SJSA1 (cell line): Measurements from ENCODE around the gene GPS2. TPM values are rescaled to one million over a fixed set of nuclear protein-coding genes. Genes with fewer than 3 reads are reported as not detected.
"Not testable (repeated sequence)": the region's sequence is repeated elsewhere in the genome, so short reads cannot be mapped to it uniquely, and the experiment has no call there.

Experiments used
- DNase-seq, 2 experiments: peaks; one replicate each; pipeline ENCODE4 v3.0.0-alpha.2; 2015 to 2020; ENCODE audit warnings: low spot score in 2 of 2, low read depth in 1 of 2
- H3K27ac ChIP-seq: fragments of 250-450 bp; sonication (Bioruptor Pico); 2 replicates; pipeline ENCODE4 v1.5.1; 2020; ENCODE audit warnings: mild to moderate bottlenecking, moderate library complexity
- H3K27me3 ChIP-seq: fragments of 250-450 bp; sonication (Bioruptor Pico); replicated peaks from 2 replicates; pipeline ENCODE4 v1.5.1; 2020; ENCODE audit warnings: mild to moderate bottlenecking, moderate library complexity
- H3K36me3 ChIP-seq: fragments of 250-450 bp; sonication (Bioruptor Pico); 2 replicates; pipeline ENCODE4 v1.5.1; 2020; ENCODE audit warnings: mild to moderate bottlenecking
- H3K4me1 ChIP-seq: fragments of 250-450 bp; sonication (Bioruptor Pico); replicated peaks from 2 replicates; pipeline ENCODE4 v1.6.1; 2021; ENCODE audit warnings: mild to moderate bottlenecking
- H3K4me3 ChIP-seq: fragments of 250-450 bp; sonication (Bioruptor Pico); 2 replicates; pipeline ENCODE4 v1.5.1; 2020; ENCODE audit warnings: mild to moderate bottlenecking
- H3K9me3 ChIP-seq: fragments of 250-450 bp; sonication (Bioruptor Pico); replicated peaks from 2 replicates; pipeline ENCODE4 v1.5.1; 2020; ENCODE audit warnings: mild to moderate bottlenecking
- total RNA-seq: library from RNA; depleted of rRNA; stranded (reverse); fragments of >200 nt; shearing (Covaris generic); gene quantifications from 2 replicates; pipeline ENCODE4 v1.2.3, GENCODE V29; 2014

Gene GPS2
- total RNA-seq, 1 experiment from 2014 or later: 112 TPM

DNA sequence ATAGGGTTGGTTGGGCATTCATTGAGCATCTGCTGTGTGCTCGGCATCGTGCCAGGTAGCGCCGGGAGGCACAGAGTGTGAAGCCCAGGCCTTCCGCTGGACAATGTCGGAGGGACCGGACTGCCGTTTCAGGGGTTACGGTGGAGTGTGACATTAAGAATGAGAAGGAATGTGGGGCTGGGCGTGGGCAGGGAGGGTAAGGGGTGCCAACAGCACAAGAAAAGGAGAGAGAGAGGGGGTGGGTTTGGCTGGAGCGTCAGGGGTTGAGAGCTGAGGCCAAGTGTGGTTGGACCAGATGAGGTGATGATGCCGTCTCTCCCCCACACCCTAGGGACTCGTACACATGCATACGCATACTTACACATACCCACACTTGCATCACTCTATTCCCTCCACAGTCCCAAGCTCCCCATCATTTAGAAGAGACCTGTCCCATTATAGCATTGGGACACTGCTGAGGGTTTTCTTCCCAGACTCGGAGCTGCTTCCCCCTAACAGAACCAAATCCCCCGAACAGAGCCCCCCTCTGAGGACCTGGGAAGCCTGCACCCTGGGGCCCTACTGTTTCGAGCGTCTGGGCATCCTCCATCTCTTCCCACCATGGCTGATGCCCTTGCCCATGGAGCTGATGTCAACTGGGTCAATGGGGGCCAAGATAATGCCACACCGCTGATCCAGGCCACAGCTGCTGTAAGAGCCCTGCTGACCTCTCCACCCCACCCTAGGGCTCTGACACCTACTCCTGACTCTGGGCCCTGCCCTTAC is 33.5 kb upstream of the GPS2 start:
- H3K36me3 ChIP-seq: peaks cover 4% of the 10 kb centered on the region
- no peak overlapping the region for H3K27ac ChIP-seq
- no peaks in the 10 kb centered on the region for H3K9me3 ChIP-seq
- H3K4me1 ChIP-seq: peaks cover 30% of the 10 kb centered on the region
- H3K4me3 ChIP-seq: no peak overlapping the region
- DNase-seq: no peak
- peaks cover 12% of the 10 kb centered on the region for H3K27me3 ChIP-seq

DNA sequence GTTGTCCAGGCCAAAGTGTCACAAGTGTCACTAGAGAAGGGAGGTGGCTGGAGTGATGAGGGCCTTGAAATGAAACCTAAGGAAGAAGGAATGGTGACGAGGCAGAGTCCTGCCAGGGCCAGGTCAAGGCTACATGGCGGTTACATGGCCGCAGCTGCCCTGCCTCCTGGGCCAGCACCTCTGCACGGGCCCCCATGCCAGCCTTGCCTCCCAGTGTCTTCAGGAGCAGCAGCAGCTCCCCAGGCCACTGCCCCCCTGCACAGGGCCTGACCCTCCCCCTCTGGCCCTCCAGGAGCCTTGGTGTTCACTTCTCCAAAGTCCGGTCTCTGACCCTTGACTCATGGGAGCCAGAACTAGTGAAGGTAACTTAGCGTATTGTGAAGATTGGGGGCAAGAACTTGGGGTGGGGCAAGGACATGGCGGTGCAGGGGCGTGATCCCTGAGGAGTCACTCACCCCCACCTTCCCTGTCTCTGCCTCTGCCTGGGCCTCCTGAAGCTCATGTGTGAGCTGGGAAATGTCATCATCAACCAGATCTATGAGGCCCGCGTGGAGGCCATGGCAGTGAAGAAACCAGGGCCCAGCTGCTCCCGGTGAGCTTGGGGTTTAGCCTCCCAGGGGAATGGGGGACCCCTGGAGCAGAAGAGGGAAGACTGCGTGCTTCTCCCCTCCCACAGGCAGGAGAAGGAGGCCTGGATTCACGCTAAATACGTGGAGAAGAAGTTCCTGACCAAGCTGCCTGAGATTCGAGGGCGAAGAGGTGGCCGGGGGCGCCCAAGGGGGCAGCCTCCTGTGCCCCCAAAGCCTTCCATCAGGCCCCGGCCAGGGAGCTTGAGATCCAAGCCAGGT is 32.7 kb upstream of the GPS2 start:
- H3K4me1 ChIP-seq: peaks cover 25% of the 10 kb centered on the region
- no peak for DNase-seq
- peaks cover 4% of the 10 kb centered on the region for H3K36me3 ChIP-seq
- H3K4me3 ChIP-seq: no peak overlapping the region
- H3K27ac ChIP-seq: no peak overlapping the region
- H3K9me3 ChIP-seq: no peaks in the 10 kb centered on the region
- H3K27me3 ChIP-seq: peaks cover 20% of the 10 kb centered on the region

DNA sequence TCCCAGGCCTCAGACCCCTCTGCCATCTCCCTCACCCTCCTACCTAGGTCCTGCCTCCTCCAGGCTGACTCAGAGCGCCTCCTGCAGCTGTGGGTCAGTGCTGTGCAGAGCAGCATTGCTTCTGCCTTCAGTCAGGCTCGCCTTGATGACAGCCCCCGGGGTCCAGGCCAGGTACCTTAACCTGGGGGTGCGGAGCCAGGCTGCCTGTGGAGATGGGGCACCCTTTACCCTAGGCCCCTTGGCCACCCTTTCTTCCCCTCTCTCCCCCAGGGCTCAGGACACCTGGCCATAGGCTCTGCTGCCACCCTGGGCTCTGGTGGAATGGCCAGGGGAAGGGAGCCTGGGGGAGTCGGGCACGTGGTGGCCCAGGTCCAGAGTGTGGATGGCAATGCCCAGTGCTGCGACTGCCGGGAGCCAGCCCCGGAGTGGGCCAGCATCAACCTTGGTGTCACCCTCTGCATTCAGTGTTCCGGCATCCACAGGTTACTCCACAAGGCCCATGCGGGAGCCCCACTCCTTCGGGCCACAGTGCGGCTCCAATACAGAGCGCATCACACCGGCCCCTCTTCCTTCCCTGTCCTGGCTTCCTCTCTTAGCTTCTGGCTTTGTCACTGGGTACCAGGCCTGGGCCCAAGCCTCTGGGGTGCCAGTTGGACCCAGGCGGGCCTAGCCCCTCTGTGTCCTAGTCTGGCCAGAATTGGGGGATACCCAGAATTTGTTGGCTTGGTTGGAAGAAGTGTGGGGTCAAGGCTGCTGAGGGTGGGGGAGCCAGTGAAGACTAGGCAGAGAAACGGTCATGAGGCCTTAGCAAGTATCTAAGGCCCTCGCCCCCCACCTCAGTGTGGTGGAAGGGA is 31.8 kb upstream of the GPS2 start:
- Histone ChIP-seq H3K36me3 (peaks cover 4% of the 10 kb centered on the region), H3K27me3 (peaks cover 25% of the 10 kb centered on the region)
- no peak for DNase-seq

DNA sequence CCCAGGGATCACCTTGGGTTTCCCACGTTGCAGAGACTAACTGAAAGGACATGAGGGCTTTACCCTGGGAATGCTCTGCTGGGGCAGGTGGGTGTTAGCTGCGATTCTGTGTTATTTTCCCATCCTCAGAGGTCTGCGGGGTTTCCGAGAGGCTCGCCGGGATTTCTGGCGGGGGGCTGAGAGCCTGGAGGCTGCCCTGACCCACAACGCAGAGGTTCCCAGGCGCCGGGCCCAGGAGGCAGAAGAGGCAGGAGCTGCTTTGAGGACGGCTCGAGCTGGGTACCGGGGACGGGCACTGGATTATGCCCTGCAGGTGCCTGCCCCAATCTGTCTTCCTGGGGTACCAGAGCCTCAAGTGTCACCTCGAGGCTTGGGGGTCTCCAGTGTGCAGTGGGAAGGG is 28.1 kb upstream of the GPS2 start:
- no peaks in the 10 kb centered on the region for H3K36me3 ChIP-seq
- DNase-seq: no peak
- H3K27me3 ChIP-seq: peaks cover 59% of the 10 kb centered on the region
- H3K9me3 ChIP-seq: no peaks in the 10 kb centered on the region
- no peak overlapping the region for H3K27ac ChIP-seq
- H3K4me3 ChIP-seq: no peak overlapping the region
- H3K4me1 ChIP-seq: no peaks in the 10 kb centered on the region

More for the DNA sequence above, 31.8 kb upstream of the GPS2 start:
- peaks cover 18% of the 10 kb centered on the region for H3K4me1 ChIP-seq
- no peaks in the 10 kb centered on the region for H3K9me3 ChIP-seq
- H3K27ac ChIP-seq: no peak overlapping the region
- no peak overlapping the region for H3K4me3 ChIP-seq

DNA sequence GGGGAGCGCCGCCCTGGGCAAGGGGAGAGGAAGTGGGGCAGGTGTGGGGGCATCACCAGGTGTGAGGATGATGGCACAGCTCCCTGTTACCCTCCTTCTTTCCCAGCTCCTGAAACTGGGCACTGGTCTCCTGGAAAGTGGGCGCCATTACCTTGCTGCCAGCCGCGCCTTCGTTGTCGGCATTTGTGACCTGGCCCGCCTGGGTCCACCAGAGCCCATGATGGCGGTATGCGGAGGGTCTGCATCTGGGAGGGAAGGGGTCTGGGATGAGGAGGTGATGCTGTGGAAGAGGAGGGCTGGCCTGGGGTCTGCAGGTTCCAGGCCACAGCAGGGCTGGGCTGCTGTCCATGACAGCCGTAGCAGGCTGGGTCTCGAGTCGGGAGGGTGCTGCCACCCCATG is 26.7 kb upstream of the GPS2 start:
- Histone ChIP-seq H3K27ac (no peak overlapping the region), H3K36me3 (no peaks in the 10 kb centered on the region), H3K9me3 (no peaks in the 10 kb centered on the region), H3K4me1 (no peaks in the 10 kb centered on the region), H3K4me3 (no peak overlapping the region), H3K27me3 (peaks cover 63% of the 10 kb centered on the region)
- DNase-seq: no peak

DNA sequence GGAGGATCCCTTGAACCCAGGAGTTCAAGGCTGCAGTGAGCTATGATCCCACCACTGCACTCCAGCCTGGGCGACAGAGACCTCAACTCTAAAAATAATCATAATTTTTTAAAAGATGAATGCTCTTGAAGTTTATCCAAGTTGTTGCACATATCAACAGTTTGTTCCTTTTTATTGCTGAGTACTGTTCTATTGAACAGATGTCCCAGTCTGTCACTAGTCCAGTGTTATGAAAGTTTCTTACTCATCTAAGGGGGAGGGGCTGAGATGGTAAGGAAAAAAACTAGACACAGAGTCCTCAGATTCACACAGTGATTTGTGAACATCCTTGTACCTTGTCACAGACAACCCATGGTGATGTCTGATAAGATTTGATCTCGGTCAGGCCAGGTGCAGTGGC is 25.0 kb upstream of the GPS2 start:
- DNase-seq: no peak
- no peaks in the 10 kb centered on the region for H3K9me3 ChIP-seq
- H3K4me1 ChIP-seq: no peaks in the 10 kb centered on the region
- H3K4me3 ChIP-seq: no peak overlapping the region
- H3K36me3 ChIP-seq: no peaks in the 10 kb centered on the region
- H3K27ac ChIP-seq: no peak overlapping the region
- peaks cover 63% of the 10 kb centered on the region for H3K27me3 ChIP-seq

DNA sequence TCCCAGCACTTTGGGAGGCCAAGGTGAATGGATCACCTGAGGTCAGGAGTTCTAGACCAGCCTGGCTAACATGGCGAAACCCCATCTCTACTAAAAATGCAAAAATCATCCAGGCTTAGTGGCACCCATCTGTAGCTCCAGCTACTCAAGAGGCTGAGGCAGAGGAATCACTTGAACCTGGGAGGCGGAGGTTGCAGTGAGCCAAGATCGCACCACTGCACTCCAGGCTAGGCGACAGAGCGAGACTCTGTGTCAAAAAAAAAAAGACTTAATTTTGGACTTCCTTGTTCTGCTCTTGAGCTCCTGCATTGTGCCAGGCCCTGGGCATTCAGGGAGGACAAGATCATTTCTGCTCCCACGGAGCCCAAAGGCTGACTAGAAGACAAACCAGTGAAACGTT is 22.4 kb upstream of the GPS2 start:
- not testable (repeated sequence) for H3K27ac ChIP-seq, H3K4me1 ChIP-seq, DNase-seq, H3K4me3 ChIP-seq, H3K36me3 ChIP-seq, H3K9me3 ChIP-seq
- peaks cover 44% of the 10 kb centered on the region for H3K27me3 ChIP-seq

DNA sequence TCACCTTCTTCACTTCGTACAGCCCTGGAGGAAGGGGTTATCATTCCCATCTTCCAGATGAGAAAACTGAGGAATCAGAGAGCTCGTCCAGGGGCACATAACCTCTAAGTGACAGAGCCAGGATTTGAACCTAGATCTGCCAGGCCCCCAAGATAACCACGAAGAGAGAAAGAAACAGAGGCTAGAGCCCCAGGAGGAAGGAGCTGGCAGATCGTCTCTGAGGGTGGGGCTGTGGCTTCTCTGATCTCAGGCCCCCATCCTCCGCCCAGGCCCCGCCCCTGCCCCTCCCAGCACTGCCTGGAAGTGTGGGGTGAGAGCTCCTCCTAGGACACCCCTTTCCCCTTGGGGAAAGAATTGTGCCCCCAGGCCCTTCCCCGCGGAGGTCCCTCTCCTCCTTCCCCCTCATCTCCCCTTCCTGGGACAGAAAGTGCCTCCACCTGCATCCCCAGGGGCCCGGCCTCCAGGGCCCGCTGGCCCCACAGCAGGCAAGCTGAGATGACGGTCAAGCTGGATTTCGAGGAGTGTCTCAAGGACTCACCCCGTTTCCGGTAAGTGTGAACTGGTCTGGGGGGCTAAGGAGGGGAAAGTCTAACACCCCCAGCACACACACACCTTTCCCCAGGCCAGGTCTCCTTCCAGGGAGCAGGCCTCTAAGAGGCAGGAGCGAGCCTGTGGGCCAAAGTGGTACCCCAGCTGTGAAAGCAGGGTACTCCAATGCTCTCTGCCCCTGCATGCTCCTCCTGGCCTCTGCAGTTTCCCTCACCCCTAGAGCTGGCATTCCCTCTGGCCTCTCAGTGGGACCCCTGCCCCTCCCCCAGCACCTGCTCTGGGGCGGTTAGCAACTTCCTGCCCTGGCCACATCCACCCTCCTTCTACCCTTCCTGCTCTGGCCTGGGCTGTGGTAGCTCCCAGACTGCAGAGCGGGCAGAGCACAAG is 21.3 kb upstream of the GPS2 start, which contains the start of gene ACAP1:
Gene ACAP1 (plus strand): TSS at position 290 of the 936 bp plus-strand sequence. CDS start 206 bp downstream, at position 496.
- Histone ChIP-seq H3K4me1 (no peaks in the 10 kb centered on the region), H3K9me3 (no peaks in the 10 kb centered on the region), H3K4me3 (no peak within 1 kb of the TSS), H3K27me3 (peaks cover 33% of the 10 kb centered on the region), H3K27ac (no peak within 1 kb of the TSS), H3K36me3 (no peaks in the 10 kb centered on the region)
- no peak for DNase-seq

DNA sequence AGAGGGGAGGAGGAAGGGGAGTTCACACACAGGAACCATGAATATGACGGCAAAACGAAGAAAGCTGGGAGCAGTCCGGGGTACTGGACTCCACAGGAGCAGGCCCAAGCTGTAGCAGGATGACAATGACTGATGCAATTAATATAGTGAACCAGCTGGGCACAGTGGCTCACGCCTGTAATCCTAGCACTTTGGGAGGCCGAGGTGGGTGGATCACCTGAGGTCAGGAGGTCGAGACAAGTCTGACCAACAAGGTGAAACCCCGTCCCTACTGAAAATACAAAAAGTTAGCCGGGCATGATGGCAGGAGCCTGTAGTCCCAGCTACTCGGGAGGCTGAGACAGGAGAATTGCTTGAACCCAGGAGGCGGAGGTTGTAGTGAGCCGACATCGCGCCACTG is 20.6 kb upstream of the GPS2 start:
- not testable (repeated sequence) for H3K4me3 ChIP-seq, H3K36me3 ChIP-seq, H3K27ac ChIP-seq, H3K9me3 ChIP-seq, H3K4me1 ChIP-seq, DNase-seq
- peaks cover 26% of the 10 kb centered on the region for H3K27me3 ChIP-seq

DNA sequence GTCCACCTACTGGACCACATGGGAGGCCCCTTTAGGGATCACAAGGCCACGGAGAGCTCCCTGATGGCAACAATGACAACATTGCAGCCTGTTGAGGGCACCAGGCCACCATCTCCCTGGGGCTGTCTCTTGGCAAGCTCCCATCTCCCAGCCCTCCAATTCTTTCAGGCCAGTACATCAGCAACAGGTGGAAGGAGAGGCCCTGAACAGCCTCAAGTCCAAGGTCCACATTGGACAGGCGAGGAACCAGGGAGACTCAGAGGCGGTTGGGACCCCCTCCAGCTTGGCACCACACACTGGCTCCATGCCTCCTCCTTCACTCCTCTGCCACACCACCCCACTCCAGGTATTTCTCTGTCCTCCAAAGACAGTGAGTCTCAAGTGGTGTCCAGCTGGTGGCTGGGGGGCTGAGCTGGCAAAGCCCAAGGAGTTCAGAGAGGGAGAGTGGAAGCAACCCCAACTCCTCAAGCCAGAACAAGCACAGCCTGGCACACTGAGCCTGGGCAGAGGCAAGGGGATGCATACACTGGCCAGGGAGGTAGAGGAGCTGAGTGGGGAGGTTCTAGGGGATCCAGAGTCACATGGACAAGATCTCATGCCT is 19.9 kb upstream of the GPS2 start:
- no peak for DNase-seq
- H3K4me1 ChIP-seq: peaks cover 5% of the 10 kb centered on the region
- no peaks in the 10 kb centered on the region for H3K36me3 ChIP-seq
- no peak overlapping the region for H3K4me3 ChIP-seq
- H3K27me3 ChIP-seq: peaks cover 19% of the 10 kb centered on the region
- H3K27ac ChIP-seq: no peak overlapping the region
- H3K9me3 ChIP-seq: no peaks in the 10 kb centered on the region

DNA sequence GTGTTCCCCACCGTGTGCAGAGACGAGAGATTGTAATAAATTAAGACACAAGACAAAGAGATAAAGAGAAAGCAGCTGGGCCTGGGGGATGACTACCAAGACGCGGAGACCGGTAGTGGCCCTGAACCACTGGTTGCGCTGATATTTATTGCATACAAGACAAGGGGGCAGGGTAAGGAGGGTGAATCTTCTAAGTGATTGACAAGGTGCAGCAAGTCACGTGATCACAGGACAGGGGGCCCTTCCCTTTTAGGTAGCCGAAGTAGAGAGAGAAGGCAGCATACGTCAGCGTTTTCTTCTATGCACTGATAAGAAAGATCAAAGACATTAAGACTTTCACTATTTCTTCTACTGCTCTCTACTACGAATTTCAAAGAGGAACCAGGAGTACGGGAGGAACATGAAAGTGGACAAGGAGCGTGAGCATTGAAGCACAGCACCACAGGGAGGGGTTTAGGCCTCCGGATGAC is 17.5 kb upstream of the GPS2 start:
- not testable (repeated sequence) for H3K36me3 ChIP-seq, DNase-seq, H3K27me3 ChIP-seq

DNA sequence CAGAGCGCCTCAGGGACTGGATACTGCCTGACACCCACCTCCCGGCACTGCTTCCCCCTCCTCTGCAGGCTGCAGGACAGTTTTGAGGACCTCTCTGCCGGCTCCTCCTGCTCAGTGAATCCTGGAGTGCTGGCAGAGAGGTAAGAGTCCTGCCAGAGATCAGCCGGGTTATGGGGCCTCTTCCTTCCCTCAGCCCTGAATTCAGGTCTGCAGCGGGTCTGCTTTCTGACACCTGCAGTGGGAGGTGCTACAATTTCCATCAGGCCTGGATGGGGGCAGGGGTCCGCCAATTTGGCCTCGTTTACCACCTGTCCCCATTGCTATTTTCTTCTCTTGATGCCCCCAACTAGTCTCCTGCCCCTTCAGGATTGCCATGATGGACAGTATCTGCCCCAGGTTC is 17.0 kb upstream of the GPS2 start:
- Histone ChIP-seq H3K4me1 (peaks cover 14% of the 10 kb centered on the region), H3K36me3 (no peaks in the 10 kb centered on the region), H3K9me3 (no peaks in the 10 kb centered on the region)

More for the DNA sequence above, 17.5 kb upstream of the GPS2 start:
- H3K4me1 ChIP-seq: peaks cover 14% of the 10 kb centered on the region
- H3K4me3 ChIP-seq, H3K9me3 ChIP-seq, H3K27ac ChIP-seq: not testable (repeated sequence)

More for the DNA sequence above, 17.0 kb upstream of the GPS2 start:
- no peak overlapping the region for H3K4me3 ChIP-seq
- DNase-seq: no peak
- no peaks in the 10 kb centered on the region; the same call in 1 of the 2 replicates for H3K27me3 ChIP-seq
- no peak overlapping the region for H3K27ac ChIP-seq
